Suprapubic skin (tissue), 4 donors: ENCODE results near the gene CXCR6.

Experiments
- EP300 ChIP-seq: sonication (generic); formaldehyde crosslinking; IDR thresholded peaks from one replicate; pipeline ENCODE4 v1.6.1; 2017; ENCODE audit warnings: antibody characterized with exemption
- POLR2A ChIP-seq, 2 donors: fragments of 450-650 bp; IDR thresholded peaks; one replicate each; pipeline ENCODE4 v1.6.1; 2017; ENCODE audit warnings: antibody characterized with exemption in 2 of 2, mild to moderate bottlenecking in 2 of 2, moderate library complexity in 2 of 2
- POLR2AphosphoS5 ChIP-seq, 3 donors: sonication (generic); formaldehyde crosslinking; IDR thresholded peaks; one replicate each; pipeline ENCODE4 v1.6.1; 2017; ENCODE audit warnings: antibody characterized with exemption in 3 of 3
- TF ChIP-seq, protein P1 (sequence below), 2 donors: fragments of 200-600 bp in 1 of 2; fragments of 450-650 bp in 1 of 2; sonication (generic) in 1 of 2; IDR thresholded peaks; one replicate each; pipeline ENCODE4 v1.5.1; 2016 to 2019; ENCODE audit warnings: antibody characterized with exemption in 2 of 2, mild to moderate bottlenecking in 1 of 2, moderate library complexity in 1 of 2

DNA sequence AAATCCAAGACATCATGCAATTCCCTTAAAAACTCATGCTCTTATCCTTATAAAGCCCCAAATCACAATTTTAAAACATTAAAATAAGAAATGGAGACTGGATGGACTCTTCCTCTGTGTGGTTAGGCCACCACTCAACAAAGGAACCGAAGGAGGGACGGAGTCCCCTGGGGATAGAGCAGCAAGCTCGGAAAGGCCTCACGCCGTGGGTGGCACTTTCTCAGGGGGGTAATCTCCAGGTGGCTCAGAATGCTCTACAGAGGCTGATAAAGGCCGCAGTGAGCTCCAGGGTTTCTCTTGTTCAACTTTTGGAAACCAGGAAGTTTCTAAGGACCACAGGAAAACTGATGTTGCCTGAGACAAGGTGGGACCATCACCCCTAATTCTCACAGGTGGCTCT lies 33.7 kb upstream of the CXCR6 start:
- no peak for TF ChIP-seq EP300
- TF ChIP-seq, protein P1, sequence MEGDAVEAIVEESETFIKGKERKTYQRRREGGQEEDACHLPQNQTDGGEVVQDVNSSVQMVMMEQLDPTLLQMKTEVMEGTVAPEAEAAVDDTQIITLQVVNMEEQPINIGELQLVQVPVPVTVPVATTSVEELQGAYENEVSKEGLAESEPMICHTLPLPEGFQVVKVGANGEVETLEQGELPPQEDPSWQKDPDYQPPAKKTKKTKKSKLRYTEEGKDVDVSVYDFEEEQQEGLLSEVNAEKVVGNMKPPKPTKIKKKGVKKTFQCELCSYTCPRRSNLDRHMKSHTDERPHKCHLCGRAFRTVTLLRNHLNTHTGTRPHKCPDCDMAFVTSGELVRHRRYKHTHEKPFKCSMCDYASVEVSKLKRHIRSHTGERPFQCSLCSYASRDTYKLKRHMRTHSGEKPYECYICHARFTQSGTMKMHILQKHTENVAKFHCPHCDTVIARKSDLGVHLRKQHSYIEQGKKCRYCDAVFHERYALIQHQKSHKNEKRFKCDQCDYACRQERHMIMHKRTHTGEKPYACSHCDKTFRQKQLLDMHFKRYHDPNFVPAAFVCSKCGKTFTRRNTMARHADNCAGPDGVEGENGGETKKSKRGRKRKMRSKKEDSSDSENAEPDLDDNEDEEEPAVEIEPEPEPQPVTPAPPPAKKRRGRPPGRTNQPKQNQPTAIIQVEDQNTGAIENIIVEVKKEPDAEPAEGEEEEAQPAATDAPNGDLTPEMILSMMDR (IDR thresholded peaks at IDR 0.05): no peak
- no peak for TF ChIP-seq POLR2A (IDR thresholded peaks at IDR 0.05)
- no peak for TF ChIP-seq POLR2AphosphoS5 (IDR thresholded peaks at IDR 0.05)
